ENCODE measurements around the gene PTS. TPM values are rescaled to one million over a fixed set of nuclear protein-coding genes. Genes with fewer than 3 reads are reported as not detected.

The PTS gene
- total RNA-seq, 1 experiment from 2014 or later = 11.4 TPM

DNA sequence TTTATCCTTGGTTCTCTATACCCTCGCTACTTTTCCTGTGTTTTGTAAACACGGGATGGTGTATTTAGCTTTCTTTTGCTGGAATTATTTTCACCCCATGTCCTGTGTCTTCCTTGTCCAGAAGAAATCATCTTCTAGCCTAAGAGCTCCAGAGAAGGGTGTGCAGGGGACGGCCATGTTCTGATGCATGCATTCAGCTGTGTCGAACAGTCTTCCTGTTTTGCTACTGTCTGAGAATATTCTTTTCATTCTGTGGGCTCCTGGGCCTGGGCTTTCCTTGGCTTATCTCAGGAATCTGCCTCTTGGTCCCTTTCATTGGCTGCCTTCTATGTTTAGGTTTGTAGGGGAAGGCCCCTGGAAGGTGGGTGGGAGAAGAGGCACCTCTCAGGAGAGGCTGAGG lies 45.0 kb downstream of the PTS start:
- Histone ChIP-seq H4K20me1 (ENCODE audit: insufficient read depth, low read depth, low read length) (no peaks in the 10 kb centered on the region), H3K4me1 (ENCODE audit: low read length) (no peaks in the 10 kb centered on the region), H3K27ac (ENCODE audit: low read length) (no peak overlapping the region), H3K9me2 (replicated peaks; ENCODE audit: insufficient read depth, low read length) (no peaks in the 10 kb centered on the region), H3K27me3 (ENCODE audit: low read length) (no peaks in the 10 kb centered on the region), H2AFZ (ENCODE audit: low read length) (no peak overlapping the region), H3K4me2 (ENCODE audit: low read depth, low read length, poor library complexity, severe bottlenecking) (no peak overlapping the region), H3K36me3 (ENCODE audit: insufficient read depth, low read length) (no peaks in the 10 kb centered on the region), H3K9me3 (ENCODE audit: low read length) (no peaks in the 10 kb centered on the region), H3K79me2 (ENCODE audit: low read length) (no peaks in the 10 kb centered on the region), H3K4me3 (ENCODE audit: low read length) (no peak overlapping the region), H3K9ac (ENCODE audit: low read length) (no peak overlapping the region)
- DNase-seq = no peak

GRCh38 chr11:112273066-112273465 lies 46.8 kb downstream of the PTS start:
- DNase-seq = no peak
- no peaks in the 10 kb centered on the region for H3K9me3 ChIP-seq (ENCODE audit: low read length)
- no peak overlapping the region for H3K9ac ChIP-seq (ENCODE audit: low read length)
- no peaks in the 10 kb centered on the region for H3K79me2 ChIP-seq (ENCODE audit: low read length)
- H3K9me2 ChIP-seq (replicated peaks; ENCODE audit: insufficient read depth, low read length) = no peaks in the 10 kb centered on the region
- no peak overlapping the region for H3K27ac ChIP-seq (ENCODE audit: low read length)
- H3K4me3 ChIP-seq (ENCODE audit: low read length) = no peak overlapping the region
- no peaks in the 10 kb centered on the region for H3K27me3 ChIP-seq (ENCODE audit: low read length)
- no peak overlapping the region for H2AFZ ChIP-seq (ENCODE audit: low read length)
- no peaks in the 10 kb centered on the region for H3K36me3 ChIP-seq (ENCODE audit: insufficient read depth, low read length)
- no peaks in the 10 kb centered on the region for H3K4me1 ChIP-seq (ENCODE audit: low read length)
- no peaks in the 10 kb centered on the region for H4K20me1 ChIP-seq (ENCODE audit: insufficient read depth, low read depth, low read length)
- no peak overlapping the region for H3K4me2 ChIP-seq (ENCODE audit: low read depth, low read length, poor library complexity, severe bottlenecking)

- Histone ChIP-seq H3K36me3 (ENCODE audit: insufficient read depth, low read length) (no peaks in the 10 kb centered on the region), H3K4me2 (ENCODE audit: low read depth, low read length, poor library complexity, severe bottlenecking) (no peak overlapping the region), H3K4me3 (ENCODE audit: low read length) (no peak overlapping the region), H3K9me2 (replicated peaks; ENCODE audit: insufficient read depth, low read length) (no peaks in the 10 kb centered on the region), H3K79me2 (ENCODE audit: low read length) (no peaks in the 10 kb centered on the region), H3K4me1 (ENCODE audit: low read length) (no peaks in the 10 kb centered on the region), H2AFZ (ENCODE audit: low read length) (no peak overlapping the region), H4K20me1 (ENCODE audit: insufficient read depth, low read depth, low read length) (no peaks in the 10 kb centered on the region), H3K27ac (ENCODE audit: low read length) (no peak overlapping the region), H3K9ac (ENCODE audit: low read length) (no peak overlapping the region), H3K9me3 (ENCODE audit: low read length) (no peaks in the 10 kb centered on the region), H3K27me3 (ENCODE audit: low read length) (no peaks in the 10 kb centered on the region)
- DNase-seq = no peak
Observed at GRCh38 chr11:112274007-112274783, 48.0 kb downstream of the PTS start.

DNA sequence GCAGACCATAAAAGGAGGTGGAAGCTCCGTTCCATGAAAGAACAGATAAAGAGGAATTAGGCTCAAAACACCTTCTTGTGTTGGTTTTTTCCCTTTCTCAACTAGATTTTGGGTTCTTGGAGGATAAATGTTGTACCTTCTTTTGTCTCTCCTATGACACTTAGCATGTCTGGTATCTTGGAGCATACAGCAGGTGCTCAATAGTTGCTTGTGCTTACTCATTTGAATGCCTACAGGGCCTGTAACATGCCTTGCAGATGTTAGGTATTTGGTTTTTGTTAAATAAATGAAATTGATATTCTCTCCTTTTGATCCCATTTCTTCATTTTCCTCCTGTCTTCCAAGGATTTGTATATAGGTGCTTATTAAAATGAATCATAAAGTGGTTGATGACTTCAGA lies 50.8 kb downstream of the PTS start:
- H3K9me3 ChIP-seq (ENCODE audit: low read length) = no peaks in the 10 kb centered on the region
- DNase-seq = no peak
- H3K9ac ChIP-seq (ENCODE audit: low read length) = no peak overlapping the region
- no peaks in the 10 kb centered on the region for H4K20me1 ChIP-seq (ENCODE audit: insufficient read depth, low read depth, low read length)
- no peaks in the 10 kb centered on the region for H3K27me3 ChIP-seq (ENCODE audit: low read length)
- H3K79me2 ChIP-seq (ENCODE audit: low read length) = no peaks in the 10 kb centered on the region
- no peak overlapping the region for H3K27ac ChIP-seq (ENCODE audit: low read length)
- H3K4me3 ChIP-seq (ENCODE audit: low read length) = no peak overlapping the region
- H3K4me2 ChIP-seq (ENCODE audit: low read depth, low read length, poor library complexity, severe bottlenecking) = no peak overlapping the region
- H3K36me3 ChIP-seq (ENCODE audit: insufficient read depth, low read length) = no peaks in the 10 kb centered on the region
- peaks cover 4% of the 10 kb centered on the region for H3K4me1 ChIP-seq (ENCODE audit: low read length)
- no peak overlapping the region for H2AFZ ChIP-seq (ENCODE audit: low read length)
- H3K9me2 ChIP-seq (replicated peaks; ENCODE audit: insufficient read depth, low read length) = no peaks in the 10 kb centered on the region

- DNase-seq = no peak
- no peak overlapping the region for H3K4me2 ChIP-seq (ENCODE audit: low read depth, low read length, poor library complexity, severe bottlenecking)
- H2AFZ ChIP-seq (ENCODE audit: low read length) = no peak overlapping the region
- H3K9me2 ChIP-seq (replicated peaks; ENCODE audit: insufficient read depth, low read length) = no peaks in the 10 kb centered on the region
- H3K4me3 ChIP-seq (ENCODE audit: low read length) = no peak overlapping the region
- no peak overlapping the region for H3K9ac ChIP-seq (ENCODE audit: low read length)
- H3K9me3 ChIP-seq (ENCODE audit: low read length) = no peaks in the 10 kb centered on the region
- H3K27ac ChIP-seq (ENCODE audit: low read length) = no peak overlapping the region
- H3K4me1 ChIP-seq (ENCODE audit: low read length) = peaks cover 4% of the 10 kb centered on the region
- H4K20me1 ChIP-seq (ENCODE audit: insufficient read depth, low read depth, low read length) = no peaks in the 10 kb centered on the region
- no peaks in the 10 kb centered on the region for H3K36me3 ChIP-seq (ENCODE audit: insufficient read depth, low read length)
- no peaks in the 10 kb centered on the region for H3K27me3 ChIP-seq (ENCODE audit: low read length)
- no peaks in the 10 kb centered on the region for H3K79me2 ChIP-seq (ENCODE audit: low read length)
Observed at GRCh38 chr11:112277941-112278340, 51.7 kb downstream of the PTS start.

- H3K9me2 ChIP-seq (replicated peaks; ENCODE audit: insufficient read depth, low read length) = no peaks in the 10 kb centered on the region
- H3K27ac ChIP-seq (ENCODE audit: low read length) = no peak overlapping the region
- no peak overlapping the region for H2AFZ ChIP-seq (ENCODE audit: low read length)
- H3K4me2 ChIP-seq (ENCODE audit: low read depth, low read length, poor library complexity, severe bottlenecking) = no peak overlapping the region
- H3K4me1 ChIP-seq (ENCODE audit: low read length) = peaks cover 4% of the 10 kb centered on the region
- H4K20me1 ChIP-seq (ENCODE audit: insufficient read depth, low read depth, low read length) = no peaks in the 10 kb centered on the region
- H3K27me3 ChIP-seq (ENCODE audit: low read length) = no peaks in the 10 kb centered on the region
- H3K36me3 ChIP-seq (ENCODE audit: insufficient read depth, low read length) = no peaks in the 10 kb centered on the region
- H3K79me2 ChIP-seq (ENCODE audit: low read length) = no peaks in the 10 kb centered on the region
- H3K4me3 ChIP-seq (ENCODE audit: low read length) = no peak overlapping the region
- no peak for DNase-seq
- no peak overlapping the region for H3K9ac ChIP-seq (ENCODE audit: low read length)
- H3K9me3 ChIP-seq (ENCODE audit: low read length) = no peaks in the 10 kb centered on the region
Observed at GRCh38 chr11:112278803-112279202, 52.6 kb downstream of the PTS start.

- H3K27ac ChIP-seq (ENCODE audit: low read length) = no peak overlapping the region
- H4K20me1 ChIP-seq (ENCODE audit: insufficient read depth, low read depth, low read length) = no peaks in the 10 kb centered on the region
- no peaks in the 10 kb centered on the region for H3K79me2 ChIP-seq (ENCODE audit: low read length)
- no peaks in the 10 kb centered on the region for H3K27me3 ChIP-seq (ENCODE audit: low read length)
- peak overlapping the region; percentile 89 for H3K4me2 ChIP-seq (ENCODE audit: low read depth, low read length, poor library complexity, severe bottlenecking)
- no peaks in the 10 kb centered on the region for H3K36me3 ChIP-seq (ENCODE audit: insufficient read depth, low read length)
- DNase-seq = peak; percentile 79
- H2AFZ ChIP-seq (ENCODE audit: low read length) = peak overlapping the region; percentile 93; the same call in 1 of the 2 replicates
- peak overlapping the region; percentile 62 for H3K9ac ChIP-seq (ENCODE audit: low read length)
- peak overlapping the region; percentile 65 for H3K4me3 ChIP-seq (ENCODE audit: low read length)
- H3K9me3 ChIP-seq (ENCODE audit: low read length) = no peaks in the 10 kb centered on the region
- H3K9me2 ChIP-seq (replicated peaks; ENCODE audit: insufficient read depth, low read length) = no peaks in the 10 kb centered on the region
- H3K4me1 ChIP-seq (ENCODE audit: low read length) = peaks cover 4% of the 10 kb centered on the region
Observed at GRCh38 chr11:112279901-112280267, 53.7 kb downstream of the PTS start.

GRCh38 chr11:112280268-112281126 lies 54.3 kb downstream of the PTS start:
- H4K20me1 ChIP-seq (ENCODE audit: insufficient read depth, low read depth, low read length) = no peaks in the 10 kb centered on the region
- peak overlapping the region; percentile 65 for H3K4me3 ChIP-seq (ENCODE audit: low read length)
- H3K4me2 ChIP-seq (ENCODE audit: low read depth, low read length, poor library complexity, severe bottlenecking) = peak overlapping the region; percentile 89
- H3K9me3 ChIP-seq (ENCODE audit: low read length) = no peaks in the 10 kb centered on the region
- no peaks in the 10 kb centered on the region for H3K9me2 ChIP-seq (replicated peaks; ENCODE audit: insufficient read depth, low read length)
- DNase-seq = peak; percentile 82
- no peak overlapping the region for H3K27ac ChIP-seq (ENCODE audit: low read length)
- no peaks in the 10 kb centered on the region for H3K27me3 ChIP-seq (ENCODE audit: low read length)
- no peaks in the 10 kb centered on the region for H3K79me2 ChIP-seq (ENCODE audit: low read length)
- peak overlapping the region; percentile 62 for H3K9ac ChIP-seq (ENCODE audit: low read length)
- H2AFZ ChIP-seq (ENCODE audit: low read length) = peak overlapping the region; percentile 93
- peaks cover 4% of the 10 kb centered on the region for H3K4me1 ChIP-seq (ENCODE audit: low read length)
- H3K36me3 ChIP-seq (ENCODE audit: insufficient read depth, low read length) = no peaks in the 10 kb centered on the region
